Chondrocyte (in vitro differentiated cells): ENCODE results near the gene AXIN1. TPM values are rescaled to one million over a fixed set of nuclear protein-coding genes. Genes with fewer than 3 reads are reported as not detected.
"Not testable (repeated sequence)": the region's sequence is repeated elsewhere in the genome, so short reads cannot be mapped to it uniquely, and the experiment has no call there.

Source experiments
- DNase-seq: peaks from one replicate; pipeline ENCODE4 v3.0.0; 2021; ENCODE audit warnings: mixed read lengths, low spot score
- H3K27ac Mint-ChIP-seq: one replicate; pipeline ENCODE4 v1.8.0; 2021; ENCODE audit warnings: mild to moderate bottlenecking, moderate library complexity, mixed read lengths; ENCODE audit not compliant: unreplicated experiment
- H3K27me3 Mint-ChIP-seq: 2 replicates; pipeline ENCODE4 v1.8.0; 2021; ENCODE audit warnings: low read depth, mixed read lengths
- H3K36me3 Mint-ChIP-seq: 2 replicates; pipeline ENCODE4 v1.8.0; 2021; ENCODE audit warnings: low read depth, mixed read lengths
- H3K4me1 Mint-ChIP-seq: 2 replicates; pipeline ENCODE4 v1.8.0; 2021; ENCODE audit warnings: low read depth, mild to moderate bottlenecking, mixed read lengths
- H3K4me3 Mint-ChIP-seq: one replicate; pipeline ENCODE4 v1.8.0; 2021; ENCODE audit warnings: mild to moderate bottlenecking, moderate library complexity, mixed read lengths; ENCODE audit not compliant: unreplicated experiment
- H3K9me3 Mint-ChIP-seq: 2 replicates; pipeline ENCODE4 v1.8.0; 2021; ENCODE audit warnings: low read depth, mixed read lengths
- CTCF ChIP-seq: fragments of 200-600 bp; sonication (generic); IDR thresholded peaks from 2 replicates; pipeline ENCODE4 v1.5.0; 2021; ENCODE audit warnings: antibody characterized with exemption, mild to moderate bottlenecking, moderate library complexity
- total RNA-seq: library from RNA; stranded (reverse); gene quantifications from 3 replicates; pipeline ENCODE4 v1.2.1, GENCODE V29; 2021

Gene AXIN1
- total RNA-seq, 1 donor from 2014 or later, result 27.2 TPM

- Mint-ChIP-seq H3K4me1 (peaks cover 5% of the 10 kb centered on the region), H3K9me3 (no peaks in the 10 kb centered on the region), H3K36me3 (no peaks in the 10 kb centered on the region), H3K27ac (no peak overlapping the region), H3K27me3 (no peaks in the 10 kb centered on the region), H3K4me3 (no peak overlapping the region)
- DNase-seq, result no peak
- TF ChIP-seq CTCF, result no peak
These were observed 79.6 kb downstream of the AXIN1 start for GRCh38 chr16:272633-273546.

- TF ChIP-seq CTCF, result no peak
- peaks cover 7% of the 10 kb centered on the region for H3K4me1 Mint-ChIP-seq
- no peak overlapping the region for H3K27ac Mint-ChIP-seq
- no peak overlapping the region for H3K4me3 Mint-ChIP-seq
- no peaks in the 10 kb centered on the region for H3K9me3 Mint-ChIP-seq
- peak; percentile 87 for DNase-seq
- H3K36me3 Mint-ChIP-seq, result no peaks in the 10 kb centered on the region
- H3K27me3 Mint-ChIP-seq, result no peaks in the 10 kb centered on the region
These were observed 81.9 kb downstream of the AXIN1 start for GRCh38 chr16:270381-271255.

GRCh38 chr16:269061-269796 lies 83.3 kb downstream of the AXIN1 start:
- Mint-ChIP-seq H3K4me1 (peaks cover 4% of the 10 kb centered on the region), H3K27me3 (no peaks in the 10 kb centered on the region), H3K36me3 (no peaks in the 10 kb centered on the region), H3K4me3 (no peak overlapping the region), H3K27ac (no peak overlapping the region), H3K9me3 (no peaks in the 10 kb centered on the region)
- no peak for TF ChIP-seq CTCF
- no peak for DNase-seq

GRCh38 chr16:268141-269053 lies 84.1 kb downstream of the AXIN1 start:
- no peaks in the 10 kb centered on the region for H3K36me3 Mint-ChIP-seq
- no peak for DNase-seq
- H3K27me3 Mint-ChIP-seq, result no peaks in the 10 kb centered on the region
- peaks cover 4% of the 10 kb centered on the region for H3K4me1 Mint-ChIP-seq
- no peak for TF ChIP-seq CTCF
- no peak overlapping the region for H3K4me3 Mint-ChIP-seq
- no peak overlapping the region for H3K27ac Mint-ChIP-seq
- no peaks in the 10 kb centered on the region for H3K9me3 Mint-ChIP-seq

- H3K4me3 Mint-ChIP-seq, H3K27me3 Mint-ChIP-seq, DNase-seq, H3K9me3 Mint-ChIP-seq, H3K36me3 Mint-ChIP-seq, H3K4me1 Mint-ChIP-seq, H3K27ac Mint-ChIP-seq: not testable (repeated sequence)
These were observed 85.0 kb downstream of the AXIN1 start for GRCh38 chr16:267562-267961.
